Naive thymus-derived CD8-positive, alpha-beta T cell (primary cell): ENCODE results near the gene ARHGAP19. TPM values are rescaled to one million over a fixed set of nuclear protein-coding genes. Genes with fewer than 3 reads are reported as not detected.

Source experiments
- ATAC-seq, 2 donors: fragments of 150-1000 bp; cut with Tn5 transposase in 1 of 2; sonication (Bioruptor Pico), chemical (Tn5 transposase) in 1 of 2; 1 replicate in 1 of 2; 2 replicates in 1 of 2; pipeline ENCODE4 v1.10.0; 2021; ENCODE audit warnings: mild to moderate bottlenecking in 2 of 2, moderate library complexity in 2 of 2
- POLR2A ChIA-PET: fragments of 350-600 bp; sonication (Branson Sonifier 250); formaldehyde crosslinking; loops from one replicate; lab custom pipeline; 2021; ENCODE audit warnings: antibody characterized with exemption; lab: Charles Lee
- DNase-seq, 10 donors: peaks; one replicate each; pipeline versions ENCODE4 v3.0.0 to v3.0.0-alpha.2; 2020 to 2022
- H3K27ac Mint-ChIP-seq, 10 donors: one replicate each; pipeline ENCODE4 v1.8.0; 2020 to 2022; ENCODE audit warnings: mild to moderate bottlenecking in 10 of 10, mixed read lengths in 10 of 10, moderate library complexity in 4 of 10, inconsistent platforms in 1 of 10
- H3K27me3 Mint-ChIP-seq, 5 donors: one replicate each; pipeline ENCODE4 v1.8.0; 2021 to 2022; ENCODE audit warnings: mixed read lengths in 5 of 5
- H3K36me3 Mint-ChIP-seq, 3 donors: one replicate each; pipeline ENCODE4 v1.8.0; 2020 to 2022; ENCODE audit warnings: mixed read lengths in 3 of 3, mild to moderate bottlenecking in 2 of 3, inconsistent platforms in 1 of 3
- H3K4me1 Mint-ChIP-seq, 4 donors: one replicate each; pipeline ENCODE4 v1.8.0; 2021 to 2022; ENCODE audit warnings: mixed read lengths in 4 of 4
- H3K4me3 Mint-ChIP-seq, 10 donors: one replicate each; pipeline ENCODE4 v1.8.0; 2020 to 2022; ENCODE audit warnings: mild to moderate bottlenecking in 10 of 10, mixed read lengths in 10 of 10, moderate library complexity in 6 of 10, inconsistent platforms in 1 of 10
- H3K9me3 Mint-ChIP-seq, 9 donors: one replicate each; pipeline ENCODE4 v1.8.0; 2020 to 2022; ENCODE audit warnings: mixed read lengths in 9 of 9, mild to moderate bottlenecking in 3 of 9, inconsistent platforms in 1 of 9, moderate library complexity in 1 of 9
- polyA plus RNA-seq, 3 donors: library from polyadenylated mRNA; unstranded; fragments of 300-500 nt; fragmentation: Illumina TruSeq; gene quantifications; one replicate each; pipeline ENCODE4 v1.2.3, GENCODE V29; 2021
- total RNA-seq, 8 experiments: library from RNA in 2 of 8; stranded (reverse) in 2 of 8; gene quantifications; one replicate each; pipeline ENCODE4 v1.2.3 and lab custom pipeline; 2021 to 2026

The ARHGAP19 gene
- total and polyA plus RNA-seq, 5 experiments from 2014 or later: 5.3 to 19.0 (median 5.6) TPM

- Mint-ChIP-seq H3K9me3 (no peaks in the 10 kb centered on the region), H3K36me3 (peaks cover 0 to 61% (median 9%) of the 10 kb centered on the region in 3 donors), H3K4me1 (peaks cover 0 to 2% (median 0%) of the 10 kb centered on the region in 4 donors), H3K27me3 (no peaks in the 10 kb centered on the region), H3K4me3 (no peak overlapping the region), H3K27ac (no peak overlapping the region)
- no peak for ATAC-seq
- POLR2A ChIA-PET: no interaction called here
- DNase-seq: no peak
These were observed 57.1 kb downstream of the ARHGAP19 start for GRCh38 chr10:97235353-97235752.

GRCh38 chr10:97234400-97234799 lies 58.0 kb downstream of the ARHGAP19 start:
- Mint-ChIP-seq H3K36me3 (peaks cover 5 to 65% (median 13%) of the 10 kb centered on the region in 3 donors), H3K27me3 (no peaks in the 10 kb centered on the region), H3K4me1 (peaks cover 0 to 2% (median 0%) of the 10 kb centered on the region in 4 donors), H3K27ac (no peak overlapping the region), H3K4me3 (no peak overlapping the region), H3K9me3 (no peaks in the 10 kb centered on the region)
- POLR2A ChIA-PET: interaction anchor here (0.7 kb wide), 1 partner anchor 9 kb away, joined by 6 read pairs; no protein-coding TSS in a partner anchor
- DNase-seq (peak in 2 of 10 donors; percentile 19 to 21), ATAC-seq (no peak)

- H3K27ac Mint-ChIP-seq: no peak overlapping the region
These were observed 62.3 kb downstream of the ARHGAP19 start for GRCh38 chr10:97230146-97230545.

GRCh38 chr10:97229322-97230015 lies 63.0 kb downstream of the ARHGAP19 start:
- POLR2A ChIA-PET: no interaction called here
- no peaks in the 10 kb centered on the region for H3K27me3 Mint-ChIP-seq
- H3K9me3 Mint-ChIP-seq: no peaks in the 10 kb centered on the region
- no peak overlapping the region for H3K4me3 Mint-ChIP-seq
- H3K36me3 Mint-ChIP-seq: peaks cover 6 to 86% (median 22%) of the 10 kb centered on the region in 3 donors
- H3K4me1 Mint-ChIP-seq: peaks cover 0 to 2% (median 0%) of the 10 kb centered on the region in 4 donors
- no peak overlapping the region for H3K27ac Mint-ChIP-seq
- DNase-seq: no peak
- ATAC-seq: no peak

More at GRCh38 chr10:97230146-97230545, 62.3 kb downstream of the ARHGAP19 start:
- POLR2A ChIA-PET: interaction anchor here (0.7 kb wide), 1 partner anchor 351 kb away, joined by 7 read pairs; no protein-coding TSS in a partner anchor
- Mint-ChIP-seq H3K4me3 (no peak overlapping the region), H3K36me3 (peaks cover 6 to 87% (median 25%) of the 10 kb centered on the region in 3 donors), H3K4me1 (peaks cover 0 to 2% (median 0%) of the 10 kb centered on the region in 4 donors), H3K9me3 (no peaks in the 10 kb centered on the region), H3K27me3 (no peaks in the 10 kb centered on the region)
- DNase-seq: no peak
- ATAC-seq: peak in 1 of 2 donors; percentile 30

- POLR2A ChIA-PET: no interaction called here
- H3K9me3 Mint-ChIP-seq: no peaks in the 10 kb centered on the region
- ATAC-seq (no peak), DNase-seq (no peak)
- peaks cover 0 to 2% (median under 1%) of the 10 kb centered on the region in 4 donors for H3K4me1 Mint-ChIP-seq
- no peak overlapping the region for H3K27ac Mint-ChIP-seq
- no peaks in the 10 kb centered on the region for H3K27me3 Mint-ChIP-seq
- H3K36me3 Mint-ChIP-seq: peaks cover 6 to 85% (median 22%) of the 10 kb centered on the region in 3 donors
- H3K4me3 Mint-ChIP-seq: no peak overlapping the region
These were observed 63.7 kb downstream of the ARHGAP19 start for GRCh38 chr10:97228775-97229157.

- no peak overlapping the region for H3K27ac Mint-ChIP-seq
- H3K27me3 Mint-ChIP-seq: no peaks in the 10 kb centered on the region
- no peak for DNase-seq
- no peak overlapping the region for H3K4me3 Mint-ChIP-seq
- H3K36me3 Mint-ChIP-seq: peaks cover 6 to 86% (median 23%) of the 10 kb centered on the region in 3 donors
- H3K4me1 Mint-ChIP-seq: peaks cover 0 to 2% (median under 1%) of the 10 kb centered on the region in 4 donors
- ATAC-seq: no peak
- POLR2A ChIA-PET: no interaction called here
- no peaks in the 10 kb centered on the region for H3K9me3 Mint-ChIP-seq
These were observed 64.2 kb downstream of the ARHGAP19 start for GRCh38 chr10:97228130-97228774.

GRCh38 chr10:97226398-97226797 lies 66.0 kb downstream of the ARHGAP19 start:
- Mint-ChIP-seq H3K4me3 (no peak overlapping the region), H3K36me3 (peaks cover 6 to 78% (median 25%) of the 10 kb centered on the region in 3 donors), H3K27ac (no peak overlapping the region), H3K4me1 (peaks cover 0 to 2% (median under 1%) of the 10 kb centered on the region in 4 donors), H3K9me3 (no peaks in the 10 kb centered on the region), H3K27me3 (no peaks in the 10 kb centered on the region)
- POLR2A ChIA-PET: no interaction called here
- ATAC-seq (no peak), DNase-seq (no peak)

GRCh38 chr10:97224483-97225435 lies 67.7 kb downstream of the ARHGAP19 start:
- DNase-seq (no peak), ATAC-seq (no peak)
- Mint-ChIP-seq H3K36me3 (peaks cover 4 to 69% (median 28%) of the 10 kb centered on the region in 3 donors), H3K4me3 (no peak overlapping the region), H3K27me3 (no peaks in the 10 kb centered on the region), H3K4me1 (peaks cover 0 to 2% (median 0%) of the 10 kb centered on the region in 4 donors), H3K27ac (no peak overlapping the region), H3K9me3 (no peaks in the 10 kb centered on the region)
- POLR2A ChIA-PET: interaction anchor here (0.5 kb wide), 1 partner anchor 10 kb away, joined by 6 read pairs; no protein-coding TSS in a partner anchor

- Mint-ChIP-seq H3K27me3 (no peaks in the 10 kb centered on the region), H3K9me3 (no peaks in the 10 kb centered on the region), H3K4me3 (no peak overlapping the region), H3K27ac (no peak overlapping the region), H3K36me3 (peaks cover 0 to 46% (median 16%) of the 10 kb centered on the region in 3 donors), H3K4me1 (peaks cover 0 to 9% (median 1%) of the 10 kb centered on the region in 4 donors)
- POLR2A ChIA-PET: interaction anchor here (0.6 kb wide), 1 partner anchor 165 kb away, joined by 4 read pairs; no protein-coding TSS in a partner anchor
- DNase-seq: no peak
- no peak for ATAC-seq
These were observed 70.0 kb downstream of the ARHGAP19 start for GRCh38 chr10:97222326-97222961.

- no peaks in the 10 kb centered on the region for H3K9me3 Mint-ChIP-seq
- peaks cover 0 to 27% (median 6%) of the 10 kb centered on the region in 3 donors for H3K36me3 Mint-ChIP-seq
- DNase-seq: no peak
- H3K27me3 Mint-ChIP-seq: no peaks in the 10 kb centered on the region
- POLR2A ChIA-PET: no interaction called here
- peak overlapping the region in 2 of 10 donors; percentile 24 to 53 for H3K27ac Mint-ChIP-seq
- H3K4me3 Mint-ChIP-seq: no peak overlapping the region
- H3K4me1 Mint-ChIP-seq: peaks cover 0 to 13% (median 1%) of the 10 kb centered on the region in 4 donors
- no peak for ATAC-seq
These were observed 72.1 kb downstream of the ARHGAP19 start for GRCh38 chr10:97220355-97220754.

GRCh38 chr10:97217299-97217698 lies 75.1 kb downstream of the ARHGAP19 start:
- Mint-ChIP-seq H3K4me3 (no peak overlapping the region), H3K27me3 (no peaks in the 10 kb centered on the region), H3K27ac (peak overlapping the region in 1 of 10 donors; percentile 40), H3K4me1 (peaks cover 0 to 12% (median 1%) of the 10 kb centered on the region in 4 donors), H3K36me3 (peaks cover 0 to 7% (median 4%) of the 10 kb centered on the region in 3 donors), H3K9me3 (no peaks in the 10 kb centered on the region)
- DNase-seq (no peak), ATAC-seq (no peak)
- POLR2A ChIA-PET: interaction anchor here (0.5 kb wide), 1 partner anchor 59 kb away, joined by 3 read pairs; no protein-coding TSS in a partner anchor
